Measurements from ENCODE around the gene ST3GAL6. TPM values are rescaled to one million over a fixed set of nuclear protein-coding genes. Genes with fewer than 3 reads are reported as not detected.

The ST3GAL6 gene
- total and polyA plus RNA-seq, 10 of the 15 experiments (the other 5 are each of a cell fraction or from before 2014, with no cell fraction given) = 19.5 to 41.2 (median 37.4) TPM

- H3K4me1 ChIP-seq (ENCODE audit: control insufficient read depth, insufficient read depth, low read length) = no peaks in the 10 kb centered on the region
- ChIA-PET RAD21 (ENCODE audit: unreplicated experiment) (interaction anchor here (0.5 to 7.4 kb wide), 6 partner anchors 9 to 1629 kb away, joined by 3 to 48 read pairs (median 4); no protein-coding TSS in a partner anchor), CTCF (interaction anchor here (0.9 to 4.5 kb wide), 3 partner anchors 85 to 132 kb away, joined by 3 to 42 read pairs (median 4); no protein-coding TSS in a partner anchor), POLR2A (interaction anchor here (0.6 to 1.4 kb wide), 9 partner anchors 12 to 526 kb away, joined by 3 to 7 read pairs (median 4); no protein-coding TSS in a partner anchor), SMC1A (ENCODE audit: uncharacterized antibody, unreplicated experiment) (interaction anchor here (0.6 to 6.2 kb wide), 17 partner anchors 12 to 282 kb away, joined by 3 to 44 read pairs (median 4); partner anchors contain the start of gene CPOX)
- WGBS (ENCODE audit: insufficient coverage, insufficient replicate concordance, low lambda C conversion rate, missing lambda C conversion rate) = no CpG with 5 or more reads among the region's 2 CpGs
- no peak overlapping the region for H3K4me3 ChIP-seq
- H3K79me2 ChIP-seq (ENCODE audit: control insufficient read depth, insufficient read depth, low read length) = peaks cover 16% of the 10 kb centered on the region
- DNase-seq (ENCODE audit: low read depth, low spot score) (no peak), FAIRE-seq (no peak), ATAC-seq (no peak)
- no peak overlapping the region for H3K9ac ChIP-seq (ENCODE audit: control insufficient read depth, insufficient read depth, low read length)
- H4K20me1 ChIP-seq (ENCODE audit: control insufficient read depth, insufficient read depth) = no peaks in the 10 kb centered on the region
- no peaks in the 10 kb centered on the region for H3K9me3 ChIP-seq (replicated peaks; ENCODE audit: control insufficient read depth, insufficient read depth, low read length)
- TF ChIP-seq RCOR1 (conservative IDR thresholded peaks at IDR 0.05; ENCODE audit: low read depth, low read length) (no peak), GABPA (IDR thresholded peaks at IDR 0.05; ENCODE audit: low read depth) (no peak), EP300 (IDR thresholded peaks at IDR 0.05; ENCODE audit: borderline replicate concordance in 1 of 2, control insufficient read depth in 1 of 2, low read depth in 2 of 2, low read length in 2 of 2) (no peak), PAX5 (IDR thresholded peaks at IDR 0.05; ENCODE audit: borderline replicate concordance, low read depth, low read length) (no peak), FOXM1 (IDR thresholded peaks at IDR 0.05; ENCODE audit: low read depth, low read length) (no peak), CREM (IDR thresholded peaks at IDR 0.05; ENCODE audit: low read depth) (no peak), TAF1 (IDR thresholded peaks at IDR 0.05; ENCODE audit: borderline replicate concordance, low read depth, low read length) (no peak)
- no peaks in the 10 kb centered on the region for H3K27me3 ChIP-seq (replicated peaks in 1 of 2; ENCODE audit: control insufficient read depth in 2 of 2, insufficient read depth in 2 of 2, low read length in 1 of 2)
- intact Hi-C loops (cut with micrococcal nuclease; ENCODE audit: unreplicated experiment) = no loop called here
- no peaks in the 10 kb centered on the region for H3K36me3 ChIP-seq (ENCODE audit: control insufficient read depth in 2 of 2, insufficient read depth in 2 of 2, low read length in 1 of 2)
- in situ Hi-C loops (cut with MboI) = no loop called here
- no peak overlapping the region for H3K27ac ChIP-seq (ENCODE audit: control insufficient read depth, insufficient read depth)
- no peak overlapping the region for H3K4me2 ChIP-seq (ENCODE audit: control insufficient read depth, insufficient read depth)
- BruUV-seq (replicated peaks) = no TSS peak
- no peak overlapping the region for H2AFZ ChIP-seq (ENCODE audit: control insufficient read depth, low read depth, low read length)
These were observed 34.5 kb upstream of the ST3GAL6 start for GRCh38 chr3:98728672-98729071.
